Measurements from ENCODE around the gene CTSV. TPM values are rescaled to one million over a fixed set of nuclear protein-coding genes. Genes with fewer than 3 reads are reported as not detected.
"Not testable (repeated sequence)": the region's sequence is repeated elsewhere in the genome, so short reads cannot be mapped to it uniquely, and the experiment has no call there.

CTSV gene
- total RNA-seq, 1 donor from 2014 or later: not detected

GRCh38 chr9:97052735-97053134 lies 13.8 kb upstream of the CTSV start:
- no peak for DNase-seq
- intact Hi-C loops (cut with DNase I): no loop called here
- ATAC-seq (ENCODE audit: poor library complexity): no peak

- ATAC-seq (ENCODE audit: poor library complexity) (no peak), DNase-seq (no peak)
- intact Hi-C loops (cut with DNase I): no loop called here
These were observed 7.3 kb upstream of the CTSV start for GRCh38 chr9:97046228-97046627.

GRCh38 chr9:97045300-97045699 lies 6.4 kb upstream of the CTSV start:
- intact Hi-C loops (cut with DNase I): no loop called here
- no peak for ATAC-seq (ENCODE audit: poor library complexity)
- no peak for DNase-seq

GRCh38 chr9:97041898-97042297 lies 3.0 kb upstream of the CTSV start:
- ATAC-seq (ENCODE audit: poor library complexity) (no peak), DNase-seq (no peak)
- intact Hi-C loops (cut with DNase I): no loop called here

GRCh38 chr9:97039514-97039860 lies 545 bp upstream of the CTSV start:
- DNase-seq (no peak), ATAC-seq (ENCODE audit: poor library complexity) (peak; percentile 42)
- intact Hi-C loops (cut with DNase I): no loop called here

GRCh38 chr9:97023505-97023904 lies 15.4 kb downstream of the CTSV start:
- ATAC-seq (ENCODE audit: poor library complexity); intact Hi-C loops (cut with DNase I); DNase-seq: not testable (repeated sequence)

- DNase-seq (peak; percentile 83), ATAC-seq (ENCODE audit: poor library complexity) (peak; percentile 97)
- intact Hi-C loops (cut with DNase I): not testable (repeated sequence)
These were observed 25.5 kb downstream of the CTSV start for GRCh38 chr9:97013151-97014132.

- peak; percentile 59 for ATAC-seq (ENCODE audit: poor library complexity)
- DNase-seq; intact Hi-C loops (cut with DNase I): not testable (repeated sequence)
These were observed 26.3 kb downstream of the CTSV start for GRCh38 chr9:97012617-97013016.

GRCh38 chr9:97002195-97002594 lies 36.7 kb downstream of the CTSV start:
- DNase-seq; intact Hi-C loops (cut with DNase I); ATAC-seq (ENCODE audit: poor library complexity): not testable (repeated sequence)

GRCh38 chr9:97001338-97001737 lies 37.6 kb downstream of the CTSV start:
- DNase-seq; ATAC-seq (ENCODE audit: poor library complexity); intact Hi-C loops (cut with DNase I): not testable (repeated sequence)

GRCh38 chr9:97000139-97000787 lies 38.7 kb downstream of the CTSV start:
- DNase-seq; intact Hi-C loops (cut with DNase I); ATAC-seq (ENCODE audit: poor library complexity): not testable (repeated sequence)

- intact Hi-C loops (cut with DNase I): not testable (repeated sequence)
These were observed 39.2 kb downstream of the CTSV start for GRCh38 chr9:96999733-97000132.

GRCh38 chr9:96997009-96997701 lies 41.8 kb downstream of the CTSV start:
- intact Hi-C loops (cut with DNase I); ATAC-seq (ENCODE audit: poor library complexity); DNase-seq: not testable (repeated sequence)

More at GRCh38 chr9:96999733-97000132, 39.2 kb downstream of the CTSV start:
- DNase-seq; ATAC-seq (ENCODE audit: poor library complexity): not testable (repeated sequence)

GRCh38 chr9:96994531-96995016 lies 44.4 kb downstream of the CTSV start:
- peak; percentile 47 for ATAC-seq (ENCODE audit: poor library complexity)
- intact Hi-C loops (cut with DNase I); DNase-seq: not testable (repeated sequence)

GRCh38 chr9:96992303-96992702 lies 46.6 kb downstream of the CTSV start:
- ATAC-seq (ENCODE audit: poor library complexity); intact Hi-C loops (cut with DNase I); DNase-seq: not testable (repeated sequence)

- ATAC-seq (ENCODE audit: poor library complexity); intact Hi-C loops (cut with DNase I); DNase-seq: not testable (repeated sequence)
These were observed 49.1 kb downstream of the CTSV start for GRCh38 chr9:96989747-96990318.

- DNase-seq; ATAC-seq (ENCODE audit: poor library complexity); intact Hi-C loops (cut with DNase I): not testable (repeated sequence)
These were observed 54.1 kb downstream of the CTSV start for GRCh38 chr9:96984887-96985286.

GRCh38 chr9:96984139-96984538 lies 54.8 kb downstream of the CTSV start:
- intact Hi-C loops (cut with DNase I); DNase-seq: not testable (repeated sequence)
- peak; percentile 76 for ATAC-seq (ENCODE audit: poor library complexity)

Data from Right ventricle myocardium superior (tissue), 1 donor.